ENCODE results near the gene PNKP. TPM values are rescaled to one million over a fixed set of nuclear protein-coding genes. Genes with fewer than 3 reads are reported as not detected.

PNKP gene
- total RNA-seq, 1 donor from 2014 or later: 144 TPM

DNA sequence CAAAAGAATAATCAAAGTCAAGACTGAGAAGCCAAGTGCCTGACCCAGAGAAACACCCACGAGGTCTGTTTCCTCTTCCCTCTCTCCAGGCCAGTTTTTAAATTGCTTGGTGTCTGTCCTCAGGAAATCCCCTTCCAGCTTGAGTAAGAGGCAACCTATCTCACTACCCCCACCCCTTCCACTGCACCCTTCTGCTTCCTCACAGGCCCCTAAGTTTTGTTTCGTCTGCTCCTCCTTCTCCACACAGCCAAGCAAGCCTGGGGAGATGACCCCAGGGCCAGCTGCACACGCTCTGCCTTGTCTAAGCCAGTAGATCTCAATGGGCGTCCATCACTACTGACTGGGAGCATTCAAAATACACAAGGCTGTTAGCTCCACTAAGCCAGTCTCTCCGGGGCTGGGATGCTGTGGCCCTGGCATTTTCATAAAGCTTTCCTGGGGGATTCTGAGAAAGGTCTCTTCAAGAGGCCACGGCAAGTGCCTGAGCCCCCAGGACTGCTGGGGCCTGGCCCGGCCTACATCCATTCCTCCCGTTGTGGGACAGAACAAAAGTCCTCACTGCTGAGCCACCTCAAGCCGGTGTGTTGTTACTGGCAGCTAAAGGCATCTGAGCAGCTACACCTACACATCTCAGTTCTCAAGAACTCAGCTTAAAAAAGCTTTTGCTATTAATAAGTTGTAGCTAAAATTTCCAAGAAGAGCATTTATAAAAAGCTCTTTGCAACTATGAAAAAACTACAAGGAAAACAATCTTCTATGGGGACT is 44.2 kb upstream of the PNKP start:
- Mint-ChIP-seq H3K27me3 (no peaks in the 10 kb centered on the region), H3K36me3 (ENCODE audit: insufficient read depth) (peaks cover 30% of the 10 kb centered on the region), H3K9me3 (ENCODE audit: low read depth) (no peaks in the 10 kb centered on the region), H3K4me3 (ENCODE audit: low read depth) (no peak overlapping the region), H3K4me1 (ENCODE audit: low read depth) (peaks cover 13% of the 10 kb centered on the region), H3K27ac (peak overlapping the region; percentile 1)
- no peak for DNase-seq (ENCODE audit: low spot score, unreplicated experiment)
- TF ChIP-seq, protein P1, sequence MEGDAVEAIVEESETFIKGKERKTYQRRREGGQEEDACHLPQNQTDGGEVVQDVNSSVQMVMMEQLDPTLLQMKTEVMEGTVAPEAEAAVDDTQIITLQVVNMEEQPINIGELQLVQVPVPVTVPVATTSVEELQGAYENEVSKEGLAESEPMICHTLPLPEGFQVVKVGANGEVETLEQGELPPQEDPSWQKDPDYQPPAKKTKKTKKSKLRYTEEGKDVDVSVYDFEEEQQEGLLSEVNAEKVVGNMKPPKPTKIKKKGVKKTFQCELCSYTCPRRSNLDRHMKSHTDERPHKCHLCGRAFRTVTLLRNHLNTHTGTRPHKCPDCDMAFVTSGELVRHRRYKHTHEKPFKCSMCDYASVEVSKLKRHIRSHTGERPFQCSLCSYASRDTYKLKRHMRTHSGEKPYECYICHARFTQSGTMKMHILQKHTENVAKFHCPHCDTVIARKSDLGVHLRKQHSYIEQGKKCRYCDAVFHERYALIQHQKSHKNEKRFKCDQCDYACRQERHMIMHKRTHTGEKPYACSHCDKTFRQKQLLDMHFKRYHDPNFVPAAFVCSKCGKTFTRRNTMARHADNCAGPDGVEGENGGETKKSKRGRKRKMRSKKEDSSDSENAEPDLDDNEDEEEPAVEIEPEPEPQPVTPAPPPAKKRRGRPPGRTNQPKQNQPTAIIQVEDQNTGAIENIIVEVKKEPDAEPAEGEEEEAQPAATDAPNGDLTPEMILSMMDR (IDR thresholded peaks at IDR 0.05; ENCODE audit: unreplicated experiment): no peak

GRCh38 chr19:49910179-49910578 is 42.8 kb upstream of the PNKP start:
- Mint-ChIP-seq H3K4me1 (ENCODE audit: low read depth) (peaks cover 13% of the 10 kb centered on the region), H3K4me3 (ENCODE audit: low read depth) (no peak overlapping the region), H3K27ac (no peak overlapping the region), H3K36me3 (ENCODE audit: insufficient read depth) (peaks cover 25% of the 10 kb centered on the region), H3K27me3 (no peaks in the 10 kb centered on the region), H3K9me3 (ENCODE audit: low read depth) (no peaks in the 10 kb centered on the region)
- DNase-seq (ENCODE audit: low spot score, unreplicated experiment): no peak
- TF ChIP-seq, protein P1 (IDR thresholded peaks at IDR 0.05; ENCODE audit: unreplicated experiment): no peak

GRCh38 chr19:49908480-49909420 is 41.4 kb upstream of the PNKP start:
- no peak for DNase-seq (ENCODE audit: low spot score, unreplicated experiment)
- Mint-ChIP-seq H3K4me1 (ENCODE audit: low read depth) (peaks cover 12% of the 10 kb centered on the region), H3K4me3 (ENCODE audit: low read depth) (no peak overlapping the region), H3K27ac (no peak overlapping the region), H3K9me3 (ENCODE audit: low read depth) (no peaks in the 10 kb centered on the region), H3K27me3 (no peaks in the 10 kb centered on the region), H3K36me3 (ENCODE audit: insufficient read depth) (peaks cover 15% of the 10 kb centered on the region)
- TF ChIP-seq, protein P1 (IDR thresholded peaks at IDR 0.05; ENCODE audit: unreplicated experiment): no peak

DNA sequence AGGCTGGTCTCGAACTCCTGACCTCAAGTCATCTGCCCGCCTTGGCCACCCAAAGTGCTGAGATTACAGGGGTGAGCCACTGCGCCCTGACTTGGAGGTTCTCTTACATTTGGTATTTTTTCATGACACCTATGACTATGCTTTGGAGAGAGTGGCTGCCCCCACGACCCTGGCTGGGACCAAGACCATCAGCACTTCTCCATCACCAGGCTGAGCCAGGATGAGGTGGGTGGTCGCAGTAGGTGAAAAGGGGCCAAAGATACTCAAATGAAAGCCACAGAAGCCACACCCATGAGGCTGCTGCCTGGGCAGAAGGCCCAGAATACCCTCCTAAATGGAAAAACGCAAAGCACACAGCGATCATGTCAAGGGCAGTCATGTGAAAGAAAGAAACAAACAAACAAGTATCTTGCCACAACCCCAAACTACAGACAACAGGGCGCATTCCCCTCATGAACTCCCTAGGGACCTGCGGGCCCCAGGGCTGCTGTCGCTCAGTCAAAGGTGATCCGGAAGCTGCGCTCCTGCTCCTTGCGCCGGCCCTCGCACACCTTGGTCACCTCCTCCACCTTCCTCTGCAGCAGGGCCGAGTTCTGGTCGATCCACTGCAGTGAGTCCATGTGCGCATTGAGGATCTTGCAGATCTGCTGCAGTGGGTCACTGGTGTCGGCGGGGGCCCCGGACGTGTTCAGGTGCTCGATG is 40.5 kb upstream of the PNKP start:
- Mint-ChIP-seq H3K27ac (no peak overlapping the region), H3K4me1 (ENCODE audit: low read depth) (peaks cover 3% of the 10 kb centered on the region), H3K4me3 (ENCODE audit: low read depth) (no peak overlapping the region), H3K27me3 (no peaks in the 10 kb centered on the region), H3K36me3 (ENCODE audit: insufficient read depth) (peaks cover 9% of the 10 kb centered on the region), H3K9me3 (ENCODE audit: low read depth) (no peaks in the 10 kb centered on the region)
- TF ChIP-seq, protein P1 (IDR thresholded peaks at IDR 0.05; ENCODE audit: unreplicated experiment): no peak
- DNase-seq (ENCODE audit: low spot score, unreplicated experiment): no peak

Measured in progenitor cell of endocrine pancreas (in vitro differentiated cells).